HCT116 (cell line): Measurements from ENCODE around the gene MAP7D1. TPM values are rescaled to one million over a fixed set of nuclear protein-coding genes. Genes with fewer than 3 reads are reported as not detected.

ENCODE experiments used
- ATAC-seq: fragments of 200-7000 bp; cut with Tn5 transposase; 2 replicates; pipeline ENCODE4 v1.9.1; 2020; ENCODE audit warnings: mild to moderate bottlenecking, moderate library complexity
- BruUV-seq: library from RNA; stranded (reverse); fragments of 400-500 nt; replicated peaks from 2 replicates; lab custom pipeline; 2021; lab: Mats Ljungman, UMichigan
- CTCF ChIA-PET: fragments of 300-600 bp; sonication (Branson Sonifier 250); formaldehyde crosslinking; loops from one replicate; lab custom pipeline; 2021; ENCODE audit warnings: antibody characterized with exemption; lab: Charles Lee
- POLR2A ChIA-PET: fragments of 300-600, 350-600 bp; sonication (Branson Sonifier 250); formaldehyde crosslinking; loops from one replicate; lab custom pipeline; 2021; ENCODE audit warnings: antibody characterized with exemption; lab: Charles Lee
- RAD21 ChIA-PET, 2 experiments: fragments of 300-600 bp; sonication (Branson Sonifier 250); formaldehyde crosslinking; loops; one replicate each; lab custom pipeline; 2023; ENCODE audit warnings: low total read pairs in 2 of 2; ENCODE audit not compliant: uncharacterized antibody in 2 of 2, unreplicated experiment in 2 of 2, low non-redundant PET in 1 of 2; lab: Charles Lee
- DNase-seq: peaks from one replicate; pipeline ENCODE4 v3.0.0-alpha.2; 2010; ENCODE audit warnings: low read depth, low spot score
- H2AFZ ChIP-seq: fragments of 200-600 bp; shearing (Covaris generic), sonication (generic); 2 replicates; pipeline ENCODE4 v1.6.1; 2017; ENCODE audit warnings: low read depth, mixed run types, mixed read lengths, antibody characterized with exemption, low read length; ENCODE audit not compliant: poor library complexity, severe bottlenecking
- H3K27ac ChIP-seq: 2 replicates; pipeline ENCODE4 v1.5.1; 2012; ENCODE audit warnings: low read depth, low read length
- H3K27me3 ChIP-seq: fragments of 200-600 bp; sonication (generic); 2 replicates; pipeline ENCODE4 v1.6.1; 2016; ENCODE audit warnings: mixed run types, low read length, mixed read lengths; ENCODE audit not compliant: insufficient read depth
- H3K36me3 ChIP-seq, 2 experiments: fragments of 200-500 bp in 1 of 2; fragments of 200-600 bp in 1 of 2; sonication (Bioruptor generic) in 1 of 2; sonication (generic) in 1 of 2; 2 replicates each; pipeline versions ENCODE4 v1.5.1 to v1.6.1; 2014 to 2016; ENCODE audit warnings: low read length in 2 of 2, inconsistent platforms in 1 of 2, mixed read lengths in 1 of 2, mixed run types in 1 of 2; ENCODE audit not compliant: insufficient read depth in 2 of 2, control insufficient read depth in 1 of 2
- H3K4me1 ChIP-seq, 2 experiments: fragments of 200-600 bp in 1 of 2; sonication (generic) in 1 of 2; 2 replicates each; pipeline versions ENCODE4 v1.5.1 to v1.6.1; 2012 to 2017; ENCODE audit warnings: low read length in 2 of 2, inconsistent platforms in 1 of 2, mild to moderate bottlenecking in 1 of 2, mixed read lengths in 1 of 2, mixed run types in 1 of 2, moderate library complexity in 1 of 2; ENCODE audit not compliant: insufficient read depth in 2 of 2, control insufficient read depth in 1 of 2
- H3K4me2 ChIP-seq: fragments of 200-600 bp; sonication (generic); 2 replicates; pipeline ENCODE4 v1.6.1; 2017; ENCODE audit warnings: mixed run types, low read length, mixed read lengths
- H3K4me3 ChIP-seq, 2 experiments: fragments of 200-600 bp in 1 of 2; sonication (generic) in 1 of 2; replicated peaks in 1 of 2; 2 replicates each; pipeline ENCODE4 v1.5.1; 2011 to 2016; ENCODE audit warnings: low read length in 2 of 2, control low read depth in 1 of 2, low read depth in 1 of 2, mild to moderate bottlenecking in 1 of 2, mixed read lengths in 1 of 2, mixed run types in 1 of 2
- H3K79me2 ChIP-seq: fragments of 200-600 bp; sonication (generic); 2 replicates; pipeline ENCODE4 v1.6.1; 2017; ENCODE audit warnings: mild to moderate bottlenecking, mixed run types, low read length, moderate library complexity, mixed read lengths; ENCODE audit not compliant: insufficient read depth
- H3K9ac ChIP-seq: fragments of 200-600 bp; sonication (generic); 2 replicates; pipeline ENCODE4 v1.6.1; 2016; ENCODE audit warnings: low read length, mixed read lengths
- H3K9me2 ChIP-seq: fragments of 200-600 bp; sonication (generic), shearing (Covaris generic); 2 replicates; pipeline ENCODE4 v1.6.1; 2017; ENCODE audit warnings: mixed run types, mild to moderate bottlenecking, moderate library complexity; ENCODE audit not compliant: insufficient read depth
- H3K9me3 ChIP-seq, 2 experiments: fragments of 200-500 bp in 1 of 2; fragments of 200-600 bp in 1 of 2; sonication (Bioruptor generic) in 1 of 2; sonication (generic) in 1 of 2; 2 replicates each; pipeline ENCODE4 v1.6.1; 2014 to 2017; ENCODE audit warnings: low read length in 2 of 2, mixed read lengths in 2 of 2, inconsistent platforms in 1 of 2, low read depth in 1 of 2, mild to moderate bottlenecking in 1 of 2, mixed run types in 1 of 2, moderate library complexity in 1 of 2; ENCODE audit not compliant: control insufficient read depth in 1 of 2, insufficient read depth in 1 of 2
- H4K20me1 ChIP-seq: fragments of 200-600 bp; sonication (generic), shearing (Covaris generic); 2 replicates; pipeline ENCODE4 v1.6.1; 2017; ENCODE audit warnings: mixed run types, mild to moderate bottlenecking, moderate library complexity; ENCODE audit not compliant: insufficient read depth
- ATF3 ChIP-seq: IDR thresholded peaks from 2 replicates; pipeline ENCODE4 v1.6.1; 2012
- CBX3 ChIP-seq: IDR thresholded peaks from 2 replicates; pipeline ENCODE4 v1.6.1; 2012; ENCODE audit warnings: low read depth
- ELF1 ChIP-seq: IDR thresholded peaks from 2 replicates; pipeline ENCODE4 v1.6.1; 2012; ENCODE audit warnings: low read depth, borderline replicate concordance
- EZH2phosphoT487 ChIP-seq: fragments of 200-600 bp; IDR thresholded peaks from 2 replicates; pipeline ENCODE4 v1.6.1; 2018; ENCODE audit warnings: antibody characterized with exemption, borderline replicate concordance
- FOSL1 ChIP-seq: IDR thresholded peaks from 2 replicates; pipeline ENCODE4 v1.6.1; 2012; ENCODE audit warnings: low read depth
- JUND ChIP-seq: IDR thresholded peaks from 2 replicates; pipeline ENCODE4 v1.6.1; 2012
- MAX ChIP-seq: IDR thresholded peaks from 2 replicates; pipeline ENCODE4 v1.6.1; 2012
- RAD21 ChIP-seq: IDR thresholded peaks from 2 replicates; pipeline ENCODE4 v1.6.1; 2012; ENCODE audit warnings: low read depth, mild to moderate bottlenecking
- SIN3A ChIP-seq: IDR thresholded peaks from 2 replicates; pipeline ENCODE4 v1.6.1; 2012; ENCODE audit warnings: low read depth
- SRF ChIP-seq: IDR thresholded peaks from 2 replicates; pipeline ENCODE4 v1.6.1; 2012; ENCODE audit warnings: low read depth
- YY1 ChIP-seq: IDR thresholded peaks from 2 replicates; pipeline ENCODE4 v1.6.1; 2011; ENCODE audit warnings: low read length, low read depth, moderate library complexity, mild to moderate bottlenecking; ENCODE audit not compliant: insufficient replicate concordance; ENCODE audit errors: extremely low read depth
- ZFX ChIP-seq: fragments of 450-650 bp; IDR thresholded peaks from 2 replicates; pipeline ENCODE4 v1.6.1; 2017
- intact Hi-C: fragments of 100-400 bp; cut with micrococcal nuclease; formaldehyde crosslinking; loops from 2 replicates; pipeline ENCODE4 v1.10.0; 2022
- total RNA-seq: library from RNA; stranded (reverse); gene quantifications from one replicate; pipeline ENCODE4 v1.2.1, GENCODE V29; 2021; ENCODE audit not compliant: unreplicated experiment

MAP7D1 gene
- total RNA-seq, 1 experiment from 2014 or later, result 71.8 TPM

GRCh38 chr1:36126005-36126716, 29.8 kb upstream of the MAP7D1 start:
- Histone ChIP-seq H3K4me3 (no peak overlapping the region), H3K79me2 (no peaks in the 10 kb centered on the region), H3K27me3 (no peaks in the 10 kb centered on the region), H4K20me1 (no peaks in the 10 kb centered on the region), H3K9me3 (no peaks in the 10 kb centered on the region), H3K9ac (no peak overlapping the region), H3K4me2 (no peak overlapping the region), H3K4me1 (no peaks in the 10 kb centered on the region), H3K9me2 (no peaks in the 10 kb centered on the region), H3K27ac (no peak overlapping the region), H3K36me3 (no peaks in the 10 kb centered on the region), H2AFZ (no peak overlapping the region)
- DNase-seq (no peak), ATAC-seq (no peak)
- BruUV-seq, result no TSS peak
- TF ChIP-seq ELF1, result no peak
- TF ChIP-seq YY1, result no peak
- TF ChIP-seq SRF, result no peak
- TF ChIP-seq RAD21, result no peak
- POLR2A ChIA-PET, result no interaction called here
- CTCF ChIA-PET, result no interaction called here
- intact Hi-C loops, result no loop called here
- RAD21 ChIA-PET, result no interaction called here

DNA sequence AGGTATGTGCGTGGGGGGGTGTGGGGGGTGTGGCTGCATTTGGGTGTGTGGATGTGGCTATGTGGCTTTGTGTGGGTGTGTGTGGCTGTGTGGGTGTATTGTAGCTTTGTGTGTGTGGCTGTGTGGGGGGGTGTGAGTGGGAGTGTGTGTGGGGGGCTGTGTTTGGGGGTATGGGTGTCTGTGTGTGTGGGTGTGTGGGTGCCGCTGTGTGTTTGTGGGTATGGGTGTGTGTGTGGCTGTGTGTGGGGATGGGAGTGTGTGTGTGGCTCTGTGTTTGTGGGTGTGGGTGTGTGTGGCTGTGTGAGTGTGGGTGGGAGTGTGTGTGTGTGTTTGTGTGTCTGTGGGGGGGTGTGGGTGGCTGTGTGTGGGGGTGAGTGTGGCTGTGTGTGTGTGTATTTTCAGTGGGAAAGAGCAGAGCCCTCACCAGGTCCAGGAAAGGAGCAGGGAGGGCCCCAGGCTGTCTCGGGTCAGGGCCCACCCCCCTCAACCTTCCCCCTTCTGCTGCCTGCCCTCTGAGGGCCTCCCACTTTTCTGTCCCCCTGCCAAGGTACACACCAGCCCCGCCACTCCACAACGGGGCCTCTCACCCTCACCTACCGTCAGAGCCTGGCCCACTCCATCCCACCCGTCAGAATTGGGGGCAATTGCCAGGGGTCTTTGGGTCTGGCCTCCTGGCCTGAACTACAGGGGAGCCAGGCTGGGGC, 29.0 kb upstream of the MAP7D1 start:
- Histone ChIP-seq H3K4me1 (no peaks in the 10 kb centered on the region), H3K27me3 (no peaks in the 10 kb centered on the region), H3K36me3 (no peaks in the 10 kb centered on the region), H3K27ac (no peak overlapping the region), H3K4me3 (no peak overlapping the region), H3K4me2 (no peak overlapping the region), H4K20me1 (no peaks in the 10 kb centered on the region), H3K9me2 (no peaks in the 10 kb centered on the region), H2AFZ (no peak overlapping the region), H3K9ac (no peak overlapping the region), H3K9me3 (no peaks in the 10 kb centered on the region), H3K79me2 (no peaks in the 10 kb centered on the region)
- DNase-seq, result no peak
- no peak for ATAC-seq
- TF ChIP-seq ATF3 (no peak), RAD21 (no peak), JUND (no peak), ELF1 (no peak), CBX3 (no peak), FOSL1 (no peak), MAX (no peak), EZH2phosphoT487 (no peak), ZFX (no peak), SIN3A (no peak)
- CTCF ChIA-PET, result no interaction called here
- RAD21 ChIA-PET, result no interaction called here
- intact Hi-C loops, result no loop called here
- POLR2A ChIA-PET, result no interaction called here
- BruUV-seq, result no TSS peak
